WTC11 (cell line): ENCODE results near the gene EYA2. TPM values are rescaled to one million over a fixed set of nuclear protein-coding genes. Genes with fewer than 3 reads are reported as not detected.
"Not testable (repeated sequence)": the region's sequence is repeated elsewhere in the genome, so short reads cannot be mapped to it uniquely, and the experiment has no call there.

ENCODE experiments used
- ATAC-seq: fragments of 200-7000 bp; cut with Tn5 transposase; 2 replicates; pipeline ENCODE4 v1.10.0; 2021; ENCODE audit warnings: mild to moderate bottlenecking, moderate library complexity
- CTCF ChIA-PET: fragments of 300-600 bp; sonication (Branson Sonifier 250); formaldehyde crosslinking; loops from one replicate; lab custom pipeline; 2021; ENCODE audit warnings: antibody characterized with exemption; lab: Charles Lee
- POLR2A ChIA-PET: fragments of 350-600 bp; sonication (Branson Sonifier 250); formaldehyde crosslinking; loops from one replicate; lab custom pipeline; 2021; ENCODE audit warnings: antibody characterized with exemption; lab: Charles Lee
- DNase-seq: peaks from one replicate; pipeline ENCODE4 v3.0.0; 2021; ENCODE audit warnings: low spot score
- H3K27ac Mint-ChIP-seq: 2 replicates; pipeline ENCODE4 v1.8.0; 2021; ENCODE audit warnings: mixed read lengths
- H3K27me3 Mint-ChIP-seq: 2 replicates; pipeline ENCODE4 v1.8.0; 2021; ENCODE audit warnings: low read depth, mild to moderate bottlenecking, moderate library complexity, mixed read lengths
- H3K36me3 Mint-ChIP-seq: 2 replicates; pipeline ENCODE4 v1.8.0; 2021; ENCODE audit warnings: mixed read lengths
- H3K4me1 Mint-ChIP-seq: 2 replicates; pipeline ENCODE4 v1.8.0; 2022; ENCODE audit warnings: mixed read lengths
- H3K4me3 Mint-ChIP-seq: 2 replicates; pipeline ENCODE4 v1.8.0; 2021; ENCODE audit warnings: mild to moderate bottlenecking, moderate library complexity, mixed read lengths
- H3K9me3 Mint-ChIP-seq: 2 replicates; pipeline ENCODE4 v1.8.0; 2021; ENCODE audit warnings: mixed read lengths
- CTCF ChIP-seq: fragments of 200-600 bp; IDR thresholded peaks from 2 replicates; pipeline ENCODE4 v1.8.0; 2022; ENCODE audit warnings: antibody characterized with exemption
- E2F1 ChIP-seq: sonication (generic); formaldehyde crosslinking; IDR thresholded peaks from 2 replicates; pipeline ENCODE4 v1.8.0; 2022; ENCODE audit warnings: mild to moderate bottlenecking, missing genetic modification reagents
- ERG ChIP-seq: fragments of 250-450 bp; sonication (Bioruptor Pico); IDR thresholded peaks from 2 replicates; pipeline ENCODE4 v1.8.0; 2021; ENCODE audit warnings: mild to moderate bottlenecking
- JAZF1 ChIP-seq: fragments of 250-450 bp; sonication (Bioruptor Pico); IDR thresholded peaks from 2 replicates; pipeline ENCODE4 v1.9.0; 2021; ENCODE audit warnings: moderate library complexity, mild to moderate bottlenecking, inconsistent platforms
- KAT7 ChIP-seq: sonication (generic); formaldehyde crosslinking; IDR thresholded peaks from 2 replicates; pipeline ENCODE4 v1.8.1; 2023; ENCODE audit warnings: missing genetic modification reagents, mild to moderate bottlenecking, borderline replicate concordance
- MAX ChIP-seq: sonication (generic); formaldehyde crosslinking; IDR thresholded peaks from 2 replicates; pipeline ENCODE4 v1.8.0; 2022; ENCODE audit warnings: mild to moderate bottlenecking, missing genetic modification reagents
- SMAD3 ChIP-seq: sonication (generic); formaldehyde crosslinking; IDR thresholded peaks from 2 replicates; pipeline ENCODE4 v1.8.0; 2022; ENCODE audit warnings: missing genetic modification reagents, mild to moderate bottlenecking, borderline replicate concordance
- ZNF317 ChIP-seq: sonication (generic); formaldehyde crosslinking; IDR thresholded peaks from 2 replicates; pipeline ENCODE4 v1.8.1; 2023; ENCODE audit warnings: low read depth, mild to moderate bottlenecking, moderate library complexity, missing genetic modification reagents, borderline replicate concordance
- ZNF423 ChIP-seq: fragments of 250-450 bp; sonication (Bioruptor Pico); IDR thresholded peaks from 2 replicates; pipeline ENCODE4 v2.1.2; 2022; ENCODE audit warnings: mild to moderate bottlenecking, moderate library complexity
- ZNF425 ChIP-seq: fragments of 250-450 bp; sonication (Bioruptor Pico); conservative IDR thresholded peaks from 2 replicates; pipeline ENCODE4 v1.9.0; 2021; ENCODE audit warnings: mild to moderate bottlenecking
- total RNA-seq: library from RNA; stranded (reverse); gene quantifications from 3 replicates; pipeline ENCODE4 v1.2.3, GENCODE V29; 2021

Gene EYA2
- total RNA-seq, 1 experiment from 2014 or later: 1.5 TPM

- Mint-ChIP-seq H3K27ac (peak overlapping the region; percentile 6), H3K4me3 (no peak overlapping the region), H3K4me1 (peaks cover 21% of the 10 kb centered on the region), H3K27me3 (no peaks in the 10 kb centered on the region), H3K36me3 (peaks cover 23% of the 10 kb centered on the region), H3K9me3 (no peaks in the 10 kb centered on the region)
- ATAC-seq (peak; percentile 74), DNase-seq (peak; percentile 78)
- POLR2A ChIA-PET: no interaction called here
- CTCF ChIA-PET: interaction anchor here (0.5 to 4.1 kb wide), 50 partner anchors 7 to 1700 kb away, joined by 3 to 104 read pairs (median 4); partner anchors contain the start of genes NCOA3 and ZMYND8
- peak; percentile 83 for TF ChIP-seq CTCF
- TF ChIP-seq E2F1 (CRISPR knock-in tag): no peak
- peak; percentile 38; the same call in 1 of the 2 replicates for TF ChIP-seq MAX (CRISPR knock-in tag)
- TF ChIP-seq ERG (CRISPR knock-in tag): 0 out of 2 replicates have a peak, but pooled peaks have one; percentile 33
- TF ChIP-seq SMAD3 (CRISPR knock-in tag): no peak
Measured at GRCh38 chr20:47205577-47206123, 311.0 kb downstream of the EYA2 start.

- not testable (repeated sequence) for H3K4me3 Mint-ChIP-seq, DNase-seq, H3K27me3 Mint-ChIP-seq, H3K9me3 Mint-ChIP-seq
- peaks cover 21% of the 10 kb centered on the region for H3K4me1 Mint-ChIP-seq
- peak overlapping the region; percentile 75 for H3K27ac Mint-ChIP-seq
- CTCF ChIA-PET: interaction anchor here (0.9 to 4.1 kb wide), 13 partner anchors 8 to 454 kb away, joined by 3 to 104 read pairs (median 5); no protein-coding TSS in a partner anchor
- peaks cover 23% of the 10 kb centered on the region for H3K36me3 Mint-ChIP-seq
- peak; percentile 10 for ATAC-seq
- POLR2A ChIA-PET: interaction anchor here (0.6 kb wide), 1 partner anchor 227 kb away, joined by 3 read pairs; no protein-coding TSS in a partner anchor
Measured at GRCh38 chr20:47206552-47206951, 311.9 kb downstream of the EYA2 start.

- no peaks in the 10 kb centered on the region for H3K9me3 Mint-ChIP-seq
- ATAC-seq (peak; percentile 33), DNase-seq (peak; percentile 27)
- H3K4me1 Mint-ChIP-seq: peaks cover 21% of the 10 kb centered on the region
- POLR2A ChIA-PET: interaction anchor here (0.6 kb wide), 1 partner anchor 227 kb away, joined by 3 read pairs; no protein-coding TSS in a partner anchor
- H3K36me3 Mint-ChIP-seq: peaks cover 23% of the 10 kb centered on the region
- peak overlapping the region; percentile 5; the same call in 1 of the 2 replicates for H3K4me3 Mint-ChIP-seq
- TF ChIP-seq KAT7 (CRISPR knock-in tag) (no peak), ZNF423 (CRISPR knock-in tag) (peak; percentile 98)
- peak overlapping the region; percentile 75 for H3K27ac Mint-ChIP-seq
- CTCF ChIA-PET: interaction anchor here (0.7 to 4.1 kb wide), 7 partner anchors 9 to 455 kb away, joined by 3 to 104 read pairs (median 6); no protein-coding TSS in a partner anchor
- no peaks in the 10 kb centered on the region for H3K27me3 Mint-ChIP-seq
Measured at GRCh38 chr20:47206962-47207641, 312.5 kb downstream of the EYA2 start.

GRCh38 chr20:47208534-47209174 lies 314.0 kb downstream of the EYA2 start:
- DNase-seq (no peak), ATAC-seq (no peak)
- TF ChIP-seq ZNF425 (CRISPR knock-in tag) (no peak), ZNF317 (CRISPR knock-in tag) (0 out of 2 replicates have a peak, but pooled peaks have one; percentile 40), JAZF1 (CRISPR knock-in tag) (no peak)
- H3K27ac Mint-ChIP-seq: no peak overlapping the region
- ChIA-PET CTCF (interaction anchor here (4.1 kb wide), 1 partner anchor 175 kb away, joined by 104 read pairs; no protein-coding TSS in a partner anchor), POLR2A (no interaction called here)
- no peaks in the 10 kb centered on the region for H3K27me3 Mint-ChIP-seq
- H3K4me3 Mint-ChIP-seq: no peak overlapping the region
- peaks cover 21% of the 10 kb centered on the region for H3K4me1 Mint-ChIP-seq
- no peaks in the 10 kb centered on the region for H3K9me3 Mint-ChIP-seq
- peaks cover 23% of the 10 kb centered on the region for H3K36me3 Mint-ChIP-seq
